Measurements from ENCODE around the gene C1orf116.

Gene C1orf116

GRCh38 chr1:207021139-207021861 lies 11.3 kb downstream of the C1orf116 start:
- TF ChIP-seq ESRRG (CRISPR knock-in tag; IDR thresholded peaks at IDR 0.05) (no peak), ISL1 (CRISPR knock-in tag; IDR thresholded peaks at IDR 0.05) (no peak), BACH2 (CRISPR knock-in tag; IDR thresholded peaks at IDR 0.05; ENCODE audit: borderline replicate concordance) (no peak), TSHZ2 (CRISPR knock-in tag; IDR thresholded peaks at IDR 0.05) (no peak), POU6F1 (CRISPR knock-in tag; IDR thresholded peaks at IDR 0.05; ENCODE audit: borderline replicate concordance, low read depth) (no peak; the same call in 1 of the 2 replicates)
- no peak; the same call in 2 of the 3 replicates for ATAC-seq

GRCh38 chr1:207020709-207021107 lies 11.8 kb downstream of the C1orf116 start:
- ATAC-seq = no peak
- TF ChIP-seq ZNF8 (CRISPR knock-in tag; IDR thresholded peaks at IDR 0.05) = no peak
- TF ChIP-seq TOX (CRISPR knock-in tag; IDR thresholded peaks at IDR 0.05; ENCODE audit: borderline replicate concordance) = no peak

- ATAC-seq = no peak
- no peak for TF ChIP-seq CSRNP3 (CRISPR knock-in tag; IDR thresholded peaks at IDR 0.05)
- TF ChIP-seq TOX (CRISPR knock-in tag; IDR thresholded peaks at IDR 0.05; ENCODE audit: borderline replicate concordance) = no peak
- no peak for TF ChIP-seq ZC3H10 (CRISPR knock-in tag; IDR thresholded peaks at IDR 0.05)
- no peak for TF ChIP-seq TSHZ2 (CRISPR knock-in tag; IDR thresholded peaks at IDR 0.05)
- no peak for TF ChIP-seq RARB (CRISPR knock-in tag; IDR thresholded peaks at IDR 0.05)
- TF ChIP-seq POU6F1 (CRISPR knock-in tag; IDR thresholded peaks at IDR 0.05; ENCODE audit: borderline replicate concordance, low read depth) = no peak
- no peak for TF ChIP-seq PPARA (CRISPR knock-in tag; IDR thresholded peaks at IDR 0.05; ENCODE audit: borderline replicate concordance)
- TF ChIP-seq OSR1 (CRISPR knock-in tag; IDR thresholded peaks at IDR 0.05) = no peak
- TF ChIP-seq ESRRG (CRISPR knock-in tag; IDR thresholded peaks at IDR 0.05) = no peak
- TF ChIP-seq SNAI2 (CRISPR knock-in tag; IDR thresholded peaks at IDR 0.05) = no peak
- TF ChIP-seq ZNF565 (CRISPR knock-in tag; conservative IDR thresholded peaks at IDR 0.05; ENCODE audit: low read depth) = no peak
- no peak for TF ChIP-seq ZFP30 (CRISPR knock-in tag; IDR thresholded peaks at IDR 0.05)
- no peak for TF ChIP-seq ZNF70 (CRISPR knock-in tag; IDR thresholded peaks at IDR 0.05)
- no peak for TF ChIP-seq ZFP3 (CRISPR knock-in tag; IDR thresholded peaks at IDR 0.05)
- TF ChIP-seq ISL1 (CRISPR knock-in tag; IDR thresholded peaks at IDR 0.05) = no peak
- no peak for TF ChIP-seq TCF4 (CRISPR knock-in tag; IDR thresholded peaks at IDR 0.05; ENCODE audit: borderline replicate concordance)
- no peak for TF ChIP-seq ARNTL (CRISPR knock-in tag; IDR thresholded peaks at IDR 0.05; ENCODE audit: borderline replicate concordance, low read depth)
- TF ChIP-seq BACH2 (CRISPR knock-in tag; IDR thresholded peaks at IDR 0.05; ENCODE audit: borderline replicate concordance) = no peak
Measured at GRCh38 chr1:207020065-207020708, 12.4 kb downstream of the C1orf116 start.

Measured in SK-N-SH treated with all-trans-retinoic acid at 6 μM for 48 hours (cell line).